OCI-LY3 (cell line): ENCODE measurements around the gene GRK3.

ENCODE experiments used
- H2AFZ ChIP-seq: fragments of 200-600, 300-600 bp; shearing (Covaris generic); 2 replicates; pipeline ENCODE4 v1.6.0; 2014; ENCODE audit warnings: antibody characterized with exemption, low read depth, low read length
- H3K27ac ChIP-seq: fragments of 200-600, 300-600 bp; sonication (generic); 2 replicates; pipeline ENCODE4 v1.5.1; 2014; ENCODE audit warnings: mild to moderate bottlenecking, low read length, moderate library complexity, mixed read lengths
- H3K27me3 ChIP-seq: fragments of 200-600, 300-600 bp; sonication (generic); 2 replicates; pipeline ENCODE4 v1.6.1; 2014; ENCODE audit warnings: low read depth, low read length, mixed read lengths
- H3K36me3 ChIP-seq: fragments of 200-600, 300-600 bp; sonication (generic); replicated peaks from 2 replicates; pipeline ENCODE3; 2014; ENCODE audit warnings: low read depth, low read length, mixed read lengths
- H3K4me1 ChIP-seq: fragments of 300-600, 200-600 bp; sonication (generic); 2 replicates; pipeline ENCODE4 v1.6.1; 2014; ENCODE audit warnings: low read length, mixed read lengths
- H3K4me2 ChIP-seq: fragments of 200-600, 300-600 bp; sonication (generic); 2 replicates; pipeline ENCODE4 v1.6.1; 2014; ENCODE audit warnings: low read length, mixed read lengths
- H3K4me3 ChIP-seq: fragments of 300-600, 200-600 bp; sonication (generic); 2 replicates; pipeline ENCODE4 v1.5.1; 2014; ENCODE audit warnings: antibody characterized with exemption, mild to moderate bottlenecking, low read length, moderate library complexity
- H3K79me2 ChIP-seq: fragments of 300-600, 200-600 bp; shearing (Covaris generic); 2 replicates; pipeline ENCODE4 v1.6.1; 2014; ENCODE audit warnings: mild to moderate bottlenecking, low read length, mixed read lengths
- H3K9ac ChIP-seq: fragments of 300-600, 200-600 bp; shearing (Covaris generic); 2 replicates; pipeline ENCODE4 v1.6.0; 2014; ENCODE audit warnings: mild to moderate bottlenecking, low read length, moderate library complexity
- H3K9me3 ChIP-seq: fragments of 200-600, 300-600 bp; shearing (Covaris generic); 2 replicates; pipeline ENCODE4 v1.6.1; 2014; ENCODE audit warnings: low read length, mixed read lengths; ENCODE audit not compliant: insufficient read depth
- H4K20me1 ChIP-seq: fragments of 200-600, 300-600 bp; sonication (generic); 2 replicates; pipeline ENCODE4 v1.6.1; 2016; ENCODE audit warnings: low read length, mixed read lengths; ENCODE audit not compliant: insufficient read depth
- EZH2phosphoT487 ChIP-seq: fragments of 200-600 bp; shearing (Covaris generic); IDR thresholded peaks from 2 replicates; pipeline ENCODE4 v1.6.1; 2018; ENCODE audit warnings: antibody characterized with exemption, mixed run types, low read depth
- TF ChIP-seq, protein P1 (sequence below): fragments of 200-600, 300-600 bp; sonication (generic); IDR thresholded peaks from 2 replicates; pipeline ENCODE4 v1.5.1; 2014; ENCODE audit warnings: antibody characterized with exemption, low read length, low read depth

Gene GRK3

DNA sequence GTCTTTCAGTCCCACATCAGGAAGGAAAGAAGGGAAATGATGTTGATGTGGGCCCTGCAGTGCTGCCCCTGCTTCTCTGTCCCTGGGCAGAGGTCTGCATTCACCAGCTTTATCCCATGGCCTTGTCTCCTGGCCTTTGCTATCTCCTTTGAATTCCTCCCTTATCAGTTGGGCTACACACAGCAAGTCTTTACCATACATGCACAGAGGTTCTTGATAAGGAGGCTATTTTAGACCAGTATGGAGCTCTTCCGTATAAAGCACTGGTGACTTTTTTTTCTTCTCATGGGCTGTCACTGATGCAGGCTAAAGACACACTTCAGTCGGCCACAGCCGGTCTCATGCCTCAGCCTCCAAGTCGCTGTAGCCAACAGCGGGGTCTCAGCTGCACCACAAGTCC, 197.7 kb downstream of the GRK3 start:
- Histone ChIP-seq H3K4me1 (peaks cover 5% of the 10 kb centered on the region; the same call in 1 of the 2 replicates), H3K9ac (no peak overlapping the region), H3K4me2 (no peak overlapping the region), H3K36me3 (peaks cover 70% of the 10 kb centered on the region), H4K20me1 (peaks cover 31% of the 10 kb centered on the region), H3K9me3 (peaks cover 12% of the 10 kb centered on the region; the same call in 1 of the 2 replicates), H3K79me2 (peaks cover 38% of the 10 kb centered on the region), H3K4me3 (no peak overlapping the region), H3K27ac (no peak overlapping the region), H3K27me3 (no peaks in the 10 kb centered on the region), H2AFZ (no peak overlapping the region)
- TF ChIP-seq, protein P1, sequence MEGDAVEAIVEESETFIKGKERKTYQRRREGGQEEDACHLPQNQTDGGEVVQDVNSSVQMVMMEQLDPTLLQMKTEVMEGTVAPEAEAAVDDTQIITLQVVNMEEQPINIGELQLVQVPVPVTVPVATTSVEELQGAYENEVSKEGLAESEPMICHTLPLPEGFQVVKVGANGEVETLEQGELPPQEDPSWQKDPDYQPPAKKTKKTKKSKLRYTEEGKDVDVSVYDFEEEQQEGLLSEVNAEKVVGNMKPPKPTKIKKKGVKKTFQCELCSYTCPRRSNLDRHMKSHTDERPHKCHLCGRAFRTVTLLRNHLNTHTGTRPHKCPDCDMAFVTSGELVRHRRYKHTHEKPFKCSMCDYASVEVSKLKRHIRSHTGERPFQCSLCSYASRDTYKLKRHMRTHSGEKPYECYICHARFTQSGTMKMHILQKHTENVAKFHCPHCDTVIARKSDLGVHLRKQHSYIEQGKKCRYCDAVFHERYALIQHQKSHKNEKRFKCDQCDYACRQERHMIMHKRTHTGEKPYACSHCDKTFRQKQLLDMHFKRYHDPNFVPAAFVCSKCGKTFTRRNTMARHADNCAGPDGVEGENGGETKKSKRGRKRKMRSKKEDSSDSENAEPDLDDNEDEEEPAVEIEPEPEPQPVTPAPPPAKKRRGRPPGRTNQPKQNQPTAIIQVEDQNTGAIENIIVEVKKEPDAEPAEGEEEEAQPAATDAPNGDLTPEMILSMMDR, result no peak
- TF ChIP-seq EZH2phosphoT487, result no peak

DNA sequence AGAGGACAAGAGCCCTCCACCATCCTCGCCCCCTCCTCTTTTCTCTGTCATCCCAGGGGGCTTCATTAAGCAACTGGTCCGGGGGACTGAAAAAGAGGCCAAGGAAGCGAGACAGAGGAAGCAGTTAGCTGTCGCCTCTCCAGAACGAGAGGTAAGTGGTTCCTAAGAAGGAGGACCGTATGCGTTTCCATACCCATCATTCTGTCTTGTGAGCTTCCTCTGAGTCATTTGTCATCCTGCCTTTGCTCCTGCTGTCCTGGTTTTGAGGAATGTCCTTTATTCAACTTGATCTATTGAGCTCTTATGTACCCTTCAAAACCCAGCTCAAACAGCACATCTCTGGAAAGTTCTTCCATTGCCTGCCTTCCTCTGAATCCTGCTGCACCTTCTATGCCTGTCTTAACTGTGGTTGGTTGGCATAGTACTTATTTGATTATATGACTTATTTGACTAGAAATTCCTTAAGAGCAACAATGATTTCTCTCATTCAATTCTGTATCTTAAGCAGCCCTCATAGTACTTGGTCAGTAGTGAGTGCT, 198.8 kb downstream of the GRK3 start:
- H3K4me3 ChIP-seq, result no peak overlapping the region
- no peak overlapping the region for H3K4me2 ChIP-seq
- no peaks in the 10 kb centered on the region for H3K27me3 ChIP-seq
- no peak for TF ChIP-seq EZH2phosphoT487
- TF ChIP-seq, protein P1, result no peak
- H3K4me1 ChIP-seq, result peaks cover 8% of the 10 kb centered on the region
- H3K36me3 ChIP-seq, result peaks cover 76% of the 10 kb centered on the region
- H4K20me1 ChIP-seq, result peaks cover 23% of the 10 kb centered on the region
- H3K27ac ChIP-seq, result no peak overlapping the region
- H2AFZ ChIP-seq, result no peak overlapping the region
- peaks cover 27% of the 10 kb centered on the region for H3K79me2 ChIP-seq
- H3K9me3 ChIP-seq, result peaks cover 12% of the 10 kb centered on the region; the same call in 1 of the 2 replicates
- no peak overlapping the region for H3K9ac ChIP-seq

DNA sequence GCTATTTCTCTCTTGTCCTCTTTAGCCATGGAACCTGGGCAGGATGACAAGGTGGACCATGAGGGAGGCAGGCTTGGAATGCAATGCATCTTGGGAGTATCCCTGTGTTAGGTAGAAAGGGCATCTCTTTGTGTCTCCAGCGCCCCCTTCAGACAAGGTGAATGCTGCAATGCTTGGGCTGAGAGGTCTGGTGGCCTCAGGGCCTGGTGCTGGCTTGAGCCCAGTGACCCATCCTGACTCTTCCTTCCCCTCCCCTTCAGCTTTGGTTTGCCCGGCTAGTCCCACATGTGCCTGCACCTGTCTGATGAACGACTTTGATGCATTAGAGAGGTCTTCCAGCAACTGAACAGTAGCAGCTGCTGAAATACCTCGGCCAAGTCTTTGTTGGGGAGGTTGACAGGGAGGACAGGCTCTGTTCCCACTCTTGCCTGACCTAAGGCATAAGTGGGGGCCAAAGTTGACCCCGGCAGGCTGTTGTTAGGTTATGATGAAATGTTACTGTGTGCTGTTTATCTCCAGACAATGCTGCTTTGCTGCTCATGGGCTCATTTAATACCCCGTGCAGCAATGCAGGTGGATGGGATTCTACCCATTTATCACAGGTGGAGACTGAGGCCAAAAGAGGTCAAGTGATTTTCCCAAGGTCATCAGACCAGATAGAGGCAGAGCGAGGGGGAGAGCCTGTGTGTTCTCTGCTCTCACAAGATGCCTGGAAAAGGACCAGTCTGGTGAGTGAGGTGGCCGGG, 200.0 kb downstream of the GRK3 start:
- H3K27me3 ChIP-seq, result no peaks in the 10 kb centered on the region
- peaks cover 17% of the 10 kb centered on the region for H3K79me2 ChIP-seq
- peaks cover 82% of the 10 kb centered on the region for H3K36me3 ChIP-seq
- peaks cover 20% of the 10 kb centered on the region for H3K4me1 ChIP-seq
- no peak overlapping the region for H2AFZ ChIP-seq
- TF ChIP-seq, protein P1, result peak; percentile 36
- no peak for TF ChIP-seq EZH2phosphoT487
- H3K9me3 ChIP-seq, result peaks cover 12% of the 10 kb centered on the region; the same call in 1 of the 2 replicates
- peaks cover 20% of the 10 kb centered on the region for H4K20me1 ChIP-seq
- H3K27ac ChIP-seq, result no peak overlapping the region
- no peak overlapping the region for H3K9ac ChIP-seq
- H3K4me2 ChIP-seq, result no peak overlapping the region
- H3K4me3 ChIP-seq, result no peak overlapping the region

DNA sequence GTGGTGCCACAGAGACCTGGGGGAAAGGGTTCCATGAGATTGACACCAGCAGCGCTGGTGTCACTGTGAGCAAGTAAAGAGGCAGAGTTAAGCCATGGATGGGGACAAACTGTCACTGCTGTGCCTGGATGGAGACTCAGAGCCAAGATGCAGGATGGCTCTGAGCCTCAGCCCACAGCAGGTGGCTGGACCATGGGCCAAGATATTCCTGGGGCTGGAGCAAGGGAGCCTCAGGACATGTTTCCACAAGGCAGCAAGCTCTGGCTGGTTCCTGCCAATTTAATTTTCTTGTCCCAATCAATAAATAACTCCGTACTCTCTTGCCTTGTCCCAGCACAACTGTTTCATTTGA, 200.5 kb downstream of the GRK3 start:
- no peak for TF ChIP-seq EZH2phosphoT487
- TF ChIP-seq, protein P1, result no peak
- Histone ChIP-seq H3K27ac (no peak overlapping the region), H3K4me1 (peaks cover 21% of the 10 kb centered on the region)

More for the DNA sequence above, 200.5 kb downstream of the GRK3 start:
- H3K9ac ChIP-seq, result no peak overlapping the region
- peaks cover 16% of the 10 kb centered on the region for H3K9me3 ChIP-seq
- no peak overlapping the region for H3K4me2 ChIP-seq
- peaks cover 14% of the 10 kb centered on the region for H3K79me2 ChIP-seq
- H3K27me3 ChIP-seq, result no peaks in the 10 kb centered on the region
- H3K4me3 ChIP-seq, result no peak overlapping the region
- H4K20me1 ChIP-seq, result peaks cover 15% of the 10 kb centered on the region; the same call in 1 of the 2 replicates
- no peak overlapping the region for H2AFZ ChIP-seq
- H3K36me3 ChIP-seq, result peaks cover 87% of the 10 kb centered on the region
